ENCODE results near the gene DZANK1.

Gene DZANK1

DNA sequence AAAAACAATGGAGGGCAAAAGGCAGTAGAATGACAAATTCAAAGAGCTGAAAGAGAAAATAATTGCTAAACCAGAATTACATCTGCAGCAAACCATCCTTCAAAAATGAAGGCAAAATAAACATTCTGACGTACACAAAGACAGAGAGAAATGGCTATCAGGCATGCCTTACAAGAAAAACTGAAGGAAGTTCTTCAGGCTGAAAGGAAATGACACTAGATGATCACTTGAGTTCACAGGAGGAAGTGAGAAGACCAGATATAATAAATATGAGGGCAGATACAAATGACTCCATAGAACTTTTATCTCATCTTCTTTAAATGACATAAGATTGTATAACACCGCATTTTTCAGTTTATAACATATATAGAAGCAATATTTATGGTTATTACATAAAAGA, 30.0 kb downstream of the DZANK1 start:
- Histone ChIP-seq H3K4me1 (ENCODE audit: control insufficient read depth, insufficient read depth, low read length) (no peaks in the 10 kb centered on the region), H3K27me3 (ENCODE audit: control insufficient read depth in 1 of 2, insufficient read depth in 2 of 2, low read length in 2 of 2) (no peaks in the 10 kb centered on the region), H3K4me3 (ENCODE audit: low read length in 2 of 2) (no peak overlapping the region), H3K9ac (ENCODE audit: low read length in 2 of 2) (no peak overlapping the region), H3K27ac (ENCODE audit: low read length) (no peak overlapping the region), H3K36me3 (ENCODE audit: control insufficient read depth in 2 of 2, insufficient read depth in 2 of 2, low read length in 2 of 2) (no peaks in the 10 kb centered on the region), H3K9me3 (ENCODE audit: control insufficient read depth in 2 of 2, low read length in 2 of 2) (no peaks in the 10 kb centered on the region)

DNA sequence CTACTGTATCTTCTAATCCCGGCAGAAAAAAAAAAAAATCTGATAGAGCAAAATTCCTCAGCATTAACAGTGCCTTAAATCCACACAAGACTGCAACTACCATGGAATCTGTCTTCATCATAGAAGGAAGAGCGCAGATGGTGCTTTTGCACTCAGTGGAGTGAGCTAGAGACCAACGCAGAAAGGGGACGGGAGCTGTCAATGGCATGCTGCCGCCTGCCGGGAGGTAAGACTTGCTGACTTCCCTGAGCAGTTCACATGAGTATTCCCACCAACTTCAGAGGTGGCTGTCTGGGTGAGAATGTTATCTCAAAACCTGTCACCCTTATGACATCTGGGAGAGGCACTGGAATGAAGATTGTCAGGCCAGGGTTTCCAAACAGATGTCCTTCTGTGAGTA, 35.6 kb downstream of the DZANK1 start:
- Histone ChIP-seq H3K36me3 (ENCODE audit: control insufficient read depth in 2 of 2, insufficient read depth in 2 of 2, low read length in 2 of 2) (no peaks in the 10 kb centered on the region), H3K9ac (ENCODE audit: low read length in 2 of 2) (no peak overlapping the region), H3K27me3 (ENCODE audit: control insufficient read depth in 1 of 2, insufficient read depth in 2 of 2, low read length in 2 of 2) (no peaks in the 10 kb centered on the region), H3K27ac (ENCODE audit: low read length) (no peak overlapping the region), H3K4me1 (ENCODE audit: control insufficient read depth, insufficient read depth, low read length) (no peaks in the 10 kb centered on the region), H3K9me3 (ENCODE audit: control insufficient read depth in 2 of 2, low read length in 2 of 2) (no peaks in the 10 kb centered on the region), H3K4me3 (ENCODE audit: low read length in 2 of 2) (no peak overlapping the region)

- Histone ChIP-seq H3K27ac (ENCODE audit: low read length) (no peak overlapping the region), H3K4me1 (ENCODE audit: control insufficient read depth, insufficient read depth, low read length) (no peaks in the 10 kb centered on the region), H3K9ac (ENCODE audit: low read length in 2 of 2) (no peak overlapping the region), H3K9me3 (ENCODE audit: control insufficient read depth in 2 of 2, low read length in 2 of 2) (no peaks in the 10 kb centered on the region), H3K4me3 (ENCODE audit: low read length in 2 of 2) (no peak overlapping the region), H3K27me3 (ENCODE audit: control insufficient read depth in 1 of 2, insufficient read depth in 2 of 2, low read length in 2 of 2) (no peaks in the 10 kb centered on the region), H3K36me3 (ENCODE audit: control insufficient read depth in 2 of 2, insufficient read depth in 2 of 2, low read length in 2 of 2) (peaks cover 0 to 3% of the 10 kb centered on the region in 2 donors)
Observed at GRCh38 chr20:18430172-18430826, 36.5 kb downstream of the DZANK1 start.

DNA sequence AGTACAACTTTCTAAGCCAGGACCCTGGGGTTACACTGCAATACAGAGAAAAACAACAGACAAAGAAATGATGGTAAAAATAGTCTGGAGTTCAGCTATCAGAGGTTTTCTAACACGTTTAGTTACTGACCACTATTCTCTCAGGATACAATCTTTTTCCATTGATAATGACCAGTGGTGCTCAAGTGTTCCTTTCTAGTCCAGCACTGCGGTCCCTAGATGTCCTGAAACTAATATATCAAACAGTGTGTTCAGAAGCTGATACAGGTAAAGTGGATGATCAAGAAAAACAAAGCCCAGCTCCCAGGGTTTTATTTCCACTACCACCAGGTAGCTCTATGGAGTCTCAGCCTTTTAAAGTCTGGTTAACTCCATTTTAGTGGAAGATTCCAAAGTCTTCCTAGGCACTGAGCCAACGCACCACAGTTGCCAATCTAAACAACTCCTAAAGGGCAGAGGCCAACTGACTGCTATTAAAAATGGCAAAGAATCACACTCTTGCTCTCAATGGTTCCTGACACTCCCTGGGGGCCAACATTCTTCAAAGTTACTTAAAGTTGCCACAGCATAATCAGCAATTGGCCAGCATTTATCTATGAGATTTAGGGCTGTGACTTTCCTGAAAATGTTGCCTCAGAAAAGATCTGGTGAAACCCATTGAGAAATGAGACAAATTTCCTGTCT, 38.2 kb downstream of the DZANK1 start:
- H3K4me3 ChIP-seq (ENCODE audit: low read length in 2 of 2), result no peak overlapping the region
- H3K27ac ChIP-seq (ENCODE audit: low read length), result no peak overlapping the region
- H3K9me3 ChIP-seq (ENCODE audit: control insufficient read depth in 2 of 2, low read length in 2 of 2), result no peaks in the 10 kb centered on the region
- H3K9ac ChIP-seq (ENCODE audit: low read length in 2 of 2), result no peak overlapping the region
- H3K27me3 ChIP-seq (ENCODE audit: control insufficient read depth in 1 of 2, insufficient read depth in 2 of 2, low read length in 2 of 2), result no peaks in the 10 kb centered on the region
- peaks cover 0 to 3% of the 10 kb centered on the region in 2 donors for H3K36me3 ChIP-seq (ENCODE audit: control insufficient read depth in 2 of 2, insufficient read depth in 2 of 2, low read length in 2 of 2)
- no peaks in the 10 kb centered on the region for H3K4me1 ChIP-seq (ENCODE audit: control insufficient read depth, insufficient read depth, low read length)

DNA sequence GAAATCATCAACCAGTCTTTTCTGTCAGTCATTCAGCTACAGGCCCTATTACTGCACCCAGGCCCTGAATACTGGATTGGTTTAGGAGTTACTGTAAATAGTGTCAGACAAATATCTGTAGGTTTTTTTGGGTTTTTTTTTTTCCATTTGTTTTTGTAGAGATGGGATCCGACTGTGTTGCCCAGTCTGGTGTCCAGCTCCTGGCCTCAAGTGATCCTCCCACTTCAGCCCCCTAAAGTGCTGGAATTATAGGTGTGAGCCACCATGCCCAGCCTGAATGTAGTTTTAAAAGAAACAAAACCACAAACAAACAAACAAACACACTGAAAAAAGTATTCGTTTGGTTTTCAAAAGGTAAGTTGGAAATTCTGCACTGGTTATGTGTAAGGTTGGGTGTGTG, 39.6 kb downstream of the DZANK1 start:
- Histone ChIP-seq H3K9me3 (ENCODE audit: control insufficient read depth in 2 of 2, low read length in 2 of 2) (no peaks in the 10 kb centered on the region), H3K27me3 (ENCODE audit: control insufficient read depth in 1 of 2, insufficient read depth in 2 of 2, low read length in 2 of 2) (no peaks in the 10 kb centered on the region), H3K27ac (ENCODE audit: low read length) (no peak overlapping the region), H3K4me1 (ENCODE audit: control insufficient read depth, insufficient read depth, low read length) (no peaks in the 10 kb centered on the region), H3K36me3 (ENCODE audit: control insufficient read depth in 2 of 2, insufficient read depth in 2 of 2, low read length in 2 of 2) (peaks cover 0 to 3% of the 10 kb centered on the region in 2 donors), H3K9ac (ENCODE audit: low read length in 2 of 2) (no peak overlapping the region), H3K4me3 (ENCODE audit: low read length in 2 of 2) (no peak overlapping the region)

GRCh38 chr20:18421608-18422007, 45.2 kb downstream of the DZANK1 start:
- no peak overlapping the region for H3K4me3 ChIP-seq (ENCODE audit: low read length in 2 of 2)
- H3K9ac ChIP-seq (ENCODE audit: low read length in 2 of 2), result no peak overlapping the region
- H3K4me1 ChIP-seq (ENCODE audit: control insufficient read depth, insufficient read depth, low read length), result no peaks in the 10 kb centered on the region
- H3K36me3 ChIP-seq (ENCODE audit: control insufficient read depth in 2 of 2, insufficient read depth in 2 of 2, low read length in 2 of 2), result peaks cover 0 to 3% of the 10 kb centered on the region in 2 donors
- no peak overlapping the region for H3K27ac ChIP-seq (ENCODE audit: low read length)
- H3K27me3 ChIP-seq (ENCODE audit: control insufficient read depth in 1 of 2, insufficient read depth in 2 of 2, low read length in 2 of 2), result no peaks in the 10 kb centered on the region
- no peaks in the 10 kb centered on the region for H3K9me3 ChIP-seq (ENCODE audit: control insufficient read depth in 2 of 2, low read length in 2 of 2)

- no peak overlapping the region for H3K4me3 ChIP-seq (ENCODE audit: low read length in 2 of 2)
- H3K36me3 ChIP-seq (ENCODE audit: control insufficient read depth in 2 of 2, insufficient read depth in 2 of 2, low read length in 2 of 2), result no peaks in the 10 kb centered on the region
- H3K9ac ChIP-seq (ENCODE audit: low read length in 2 of 2), result no peak overlapping the region
- H3K27ac ChIP-seq (ENCODE audit: low read length), result no peak overlapping the region
- no peaks in the 10 kb centered on the region for H3K9me3 ChIP-seq (ENCODE audit: control insufficient read depth in 2 of 2, low read length in 2 of 2)
- H3K4me1 ChIP-seq (ENCODE audit: control insufficient read depth, insufficient read depth, low read length), result no peaks in the 10 kb centered on the region
- H3K27me3 ChIP-seq (ENCODE audit: control insufficient read depth in 1 of 2, insufficient read depth in 2 of 2, low read length in 2 of 2), result no peaks in the 10 kb centered on the region
Observed at GRCh38 chr20:18416486-18416885, 50.3 kb downstream of the DZANK1 start.

DNA sequence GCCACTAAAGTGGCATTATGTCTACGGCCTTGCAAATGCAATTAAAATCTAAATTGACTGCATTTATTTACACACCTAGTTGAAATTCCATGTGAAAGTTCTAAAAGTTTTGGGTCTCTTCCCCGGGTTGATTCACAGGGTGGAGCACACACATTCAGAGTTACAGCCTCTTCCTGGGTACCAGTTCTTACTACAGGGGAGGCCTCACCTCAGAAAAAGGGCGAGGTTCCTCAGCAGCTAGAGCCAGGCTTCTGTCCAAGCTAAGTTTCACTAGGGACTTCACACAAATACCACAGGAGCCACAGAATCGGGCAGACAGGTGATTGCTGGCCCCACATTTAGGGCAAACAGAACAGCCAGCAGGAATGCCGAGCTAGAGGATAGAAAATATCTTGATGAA, 52.7 kb downstream of the DZANK1 start:
- Histone ChIP-seq H3K4me1 (ENCODE audit: control insufficient read depth, insufficient read depth, low read length) (no peaks in the 10 kb centered on the region), H3K27ac (ENCODE audit: low read length) (no peak overlapping the region), H3K9ac (ENCODE audit: low read length in 2 of 2) (no peak overlapping the region), H3K9me3 (ENCODE audit: control insufficient read depth in 2 of 2, low read length in 2 of 2) (no peaks in the 10 kb centered on the region), H3K27me3 (ENCODE audit: control insufficient read depth in 1 of 2, insufficient read depth in 2 of 2, low read length in 2 of 2) (no peaks in the 10 kb centered on the region), H3K4me3 (ENCODE audit: low read length in 2 of 2) (no peak overlapping the region), H3K36me3 (ENCODE audit: control insufficient read depth in 2 of 2, insufficient read depth in 2 of 2, low read length in 2 of 2) (no peaks in the 10 kb centered on the region)

GRCh38 chr20:18412221-18412901, 54.5 kb downstream of the DZANK1 start:
- H3K27ac ChIP-seq (ENCODE audit: low read length), result no peak overlapping the region
- no peaks in the 10 kb centered on the region for H3K9me3 ChIP-seq (ENCODE audit: control insufficient read depth in 2 of 2, low read length in 2 of 2)
- no peaks in the 10 kb centered on the region for H3K36me3 ChIP-seq (ENCODE audit: control insufficient read depth in 2 of 2, insufficient read depth in 2 of 2, low read length in 2 of 2)
- no peak overlapping the region for H3K4me3 ChIP-seq (ENCODE audit: low read length in 2 of 2)
- no peaks in the 10 kb centered on the region for H3K4me1 ChIP-seq (ENCODE audit: control insufficient read depth, insufficient read depth, low read length)
- H3K9ac ChIP-seq (ENCODE audit: low read length in 2 of 2), result no peak overlapping the region
- H3K27me3 ChIP-seq (ENCODE audit: control insufficient read depth in 1 of 2, insufficient read depth in 2 of 2, low read length in 2 of 2), result no peaks in the 10 kb centered on the region

- Histone ChIP-seq H3K27ac (ENCODE audit: low read length) (no peak overlapping the region), H3K9ac (ENCODE audit: low read length in 2 of 2) (no peak overlapping the region), H3K9me3 (ENCODE audit: control insufficient read depth in 2 of 2, low read length in 2 of 2) (peaks cover 0 to 6% of the 10 kb centered on the region in 2 donors), H3K4me1 (ENCODE audit: control insufficient read depth, insufficient read depth, low read length) (no peaks in the 10 kb centered on the region), H3K4me3 (ENCODE audit: low read length in 2 of 2) (no peak overlapping the region), H3K27me3 (ENCODE audit: control insufficient read depth in 1 of 2, insufficient read depth in 2 of 2, low read length in 2 of 2) (no peaks in the 10 kb centered on the region), H3K36me3 (ENCODE audit: control insufficient read depth in 2 of 2, insufficient read depth in 2 of 2, low read length in 2 of 2) (peaks cover 0 to 5% of the 10 kb centered on the region in 2 donors)
Observed at GRCh38 chr20:18405826-18406225, 61.0 kb downstream of the DZANK1 start.

DNA sequence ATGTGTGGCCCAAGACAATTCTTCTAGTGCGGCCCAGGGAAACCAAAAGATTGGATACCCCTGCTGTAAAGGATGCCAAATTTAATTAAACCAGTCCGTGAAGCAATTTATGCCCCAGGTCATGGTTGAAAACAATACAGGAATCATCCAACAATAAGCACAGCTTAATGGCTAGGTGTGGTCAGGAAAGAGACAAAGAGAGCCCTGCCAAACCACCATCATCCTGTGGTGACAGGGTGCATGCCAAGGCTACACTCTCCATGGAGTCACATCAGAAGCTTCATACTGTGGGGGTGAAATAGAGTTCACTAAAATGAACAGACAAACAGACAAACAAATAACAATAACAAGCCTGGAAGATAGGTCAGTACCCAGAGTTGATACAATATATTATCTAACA, 62.7 kb downstream of the DZANK1 start:
- Histone ChIP-seq H3K4me3 (ENCODE audit: low read length in 2 of 2) (no peak overlapping the region), H3K27ac (ENCODE audit: low read length) (no peak overlapping the region), H3K36me3 (ENCODE audit: control insufficient read depth in 2 of 2, insufficient read depth in 2 of 2, low read length in 2 of 2) (peaks cover 0 to 7% of the 10 kb centered on the region in 2 donors), H3K27me3 (ENCODE audit: control insufficient read depth in 1 of 2, insufficient read depth in 2 of 2, low read length in 2 of 2) (no peaks in the 10 kb centered on the region), H3K9ac (ENCODE audit: low read length in 2 of 2) (no peak overlapping the region), H3K4me1 (ENCODE audit: control insufficient read depth, insufficient read depth, low read length) (no peaks in the 10 kb centered on the region), H3K9me3 (ENCODE audit: control insufficient read depth in 2 of 2, low read length in 2 of 2) (peaks cover 0 to 6% of the 10 kb centered on the region in 2 donors)
